TTC549 (cell line): Measurements from ENCODE around the gene MTLN.
"Not testable (repeated sequence)": the region's sequence is repeated elsewhere in the genome, so short reads cannot be mapped to it uniquely, and the experiment has no call there.

ENCODE experiments used
- FAIRE-seq: peaks from 2 replicates; lab custom pipeline; 2012; peaks lifted over from hg19 to GRCh38; lab: Jason Lieb, UNC

Gene MTLN

GRCh38 chr2:110211938-110212858 is at the start of gene MTLN:
Gene MTLN (minus strand): TSS chr2:110212547. CDS start chr2:110212525, 22 bp downstream.
- no peak for FAIRE-seq

GRCh38 chr2:110261910-110262309 is 49.6 kb upstream of the MTLN start:
- FAIRE-seq = not testable (repeated sequence)

DNA sequence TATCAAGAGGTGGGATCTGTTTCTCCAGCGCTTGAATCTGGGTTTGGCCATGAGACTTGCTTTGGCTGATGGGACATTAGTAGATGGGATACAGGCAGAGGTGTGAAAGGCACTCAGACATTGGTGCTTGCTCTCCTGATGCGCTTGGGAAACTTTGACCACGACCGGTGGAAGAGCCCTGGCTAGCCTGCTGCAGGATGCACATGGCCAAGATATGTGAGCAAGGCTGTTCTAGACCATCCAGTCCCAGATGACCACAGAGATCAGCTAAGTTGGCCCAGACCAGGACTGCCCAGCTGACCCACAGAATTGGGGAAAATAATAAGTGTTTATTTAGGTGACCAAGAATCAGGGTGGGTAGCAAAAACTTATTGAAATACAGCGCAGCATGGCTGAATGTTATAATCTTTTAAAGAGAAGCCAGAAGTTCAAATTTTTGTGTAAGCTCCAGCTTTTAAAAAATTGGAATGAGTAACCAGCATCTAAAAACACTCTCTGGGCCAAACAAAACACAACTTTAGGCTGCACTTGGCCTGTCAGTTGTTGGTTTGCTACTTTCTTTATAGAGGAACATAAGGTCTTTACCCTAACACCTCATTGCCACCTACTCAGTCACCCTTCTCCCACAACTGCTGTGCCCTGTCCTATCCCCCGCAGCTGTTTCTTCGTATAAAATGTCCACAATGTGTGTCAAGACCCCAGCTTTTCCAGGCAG is 35.9 kb upstream of the MTLN start:
- not testable (repeated sequence) for FAIRE-seq

- FAIRE-seq = not testable (repeated sequence)
These were observed 33.4 kb upstream of the MTLN start for GRCh38 chr2:110245488-110246435.

GRCh38 chr2:110243283-110243682 is 30.9 kb upstream of the MTLN start:
- not testable (repeated sequence) for FAIRE-seq

GRCh38 chr2:110234514-110234913 is 22.2 kb upstream of the MTLN start:
- not testable (repeated sequence) for FAIRE-seq

DNA sequence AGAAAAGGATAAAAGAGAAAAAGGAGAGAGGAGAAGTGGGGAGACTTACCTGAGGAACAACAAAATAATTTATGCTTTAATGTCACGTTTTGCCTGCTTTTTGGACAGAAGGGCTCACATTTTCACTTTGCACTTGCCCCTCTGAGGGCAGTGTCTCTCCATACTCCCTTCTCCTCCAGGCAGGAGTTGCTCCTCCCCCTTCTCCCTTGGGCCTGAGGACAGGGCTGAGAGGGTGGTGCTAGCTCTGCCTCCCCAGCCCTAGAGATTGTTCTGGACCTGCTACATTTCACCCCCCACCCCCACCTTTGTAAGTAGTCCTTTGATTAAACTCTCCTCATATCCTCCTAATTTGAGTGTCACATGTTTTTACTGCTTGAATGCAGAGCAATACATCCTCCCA is 17.5 kb upstream of the MTLN start:
- FAIRE-seq = not testable (repeated sequence)

DNA sequence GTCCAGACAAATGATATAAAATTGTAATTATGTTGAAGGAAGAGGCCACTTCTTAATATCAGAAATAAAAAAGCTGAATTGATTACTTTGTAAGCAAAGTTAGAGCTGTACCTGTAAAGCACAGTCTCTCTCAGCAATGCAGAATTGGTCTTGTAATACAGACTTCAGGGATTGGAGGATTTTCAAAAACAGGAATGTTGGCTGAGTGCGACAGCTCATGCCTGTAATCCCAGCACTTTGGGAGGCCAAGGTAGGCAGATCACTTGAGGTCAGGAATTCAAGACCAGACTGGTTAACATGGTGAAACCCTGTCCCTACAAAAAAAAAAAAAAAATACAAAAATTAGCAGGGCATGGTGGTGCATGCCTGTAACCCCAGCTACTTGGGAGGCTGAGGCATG is 10.3 kb upstream of the MTLN start:
- FAIRE-seq = not testable (repeated sequence)

- no peak for FAIRE-seq
These were observed 9.6 kb upstream of the MTLN start for GRCh38 chr2:110221938-110222337.

- no peak for FAIRE-seq
These were observed 7.8 kb upstream of the MTLN start for GRCh38 chr2:110220190-110220564.

DNA sequence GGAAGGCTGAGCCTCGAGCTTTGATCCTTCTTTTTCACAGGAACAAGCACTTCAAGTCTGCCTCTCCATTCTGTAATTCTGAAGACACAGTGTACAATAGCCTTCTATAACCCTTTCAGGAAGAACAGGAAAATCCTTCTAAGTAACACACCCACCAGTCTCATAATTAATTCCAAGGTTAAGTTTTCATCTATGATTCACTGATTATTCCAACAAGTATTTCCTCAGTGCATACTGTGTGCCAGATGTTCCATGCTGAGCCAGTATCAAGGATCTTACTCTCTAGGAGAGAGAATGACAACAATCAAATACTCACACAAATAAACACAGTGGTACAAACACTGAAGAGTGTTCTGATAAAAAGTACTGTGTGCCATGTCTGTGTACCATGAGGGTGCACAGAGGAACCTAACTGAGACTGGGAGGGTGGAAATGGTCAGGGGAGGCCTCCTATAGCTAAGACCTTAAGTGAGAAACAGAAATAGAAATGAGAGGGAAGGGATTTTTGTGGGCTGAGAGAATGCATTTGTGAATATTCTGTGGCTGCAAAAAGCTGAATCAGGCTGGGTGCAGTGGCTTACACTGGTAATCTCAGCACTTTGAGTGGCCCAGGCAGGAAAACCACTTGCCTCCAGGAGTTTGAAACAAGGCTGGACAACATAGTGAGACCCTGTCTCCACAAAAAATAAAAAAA is 7.3 kb upstream of the MTLN start:
- no peak for FAIRE-seq

GRCh38 chr2:110218889-110219288 is 6.5 kb upstream of the MTLN start:
- FAIRE-seq = not testable (repeated sequence)

- FAIRE-seq = no peak
These were observed 4.5 kb upstream of the MTLN start for GRCh38 chr2:110216803-110217202.

DNA sequence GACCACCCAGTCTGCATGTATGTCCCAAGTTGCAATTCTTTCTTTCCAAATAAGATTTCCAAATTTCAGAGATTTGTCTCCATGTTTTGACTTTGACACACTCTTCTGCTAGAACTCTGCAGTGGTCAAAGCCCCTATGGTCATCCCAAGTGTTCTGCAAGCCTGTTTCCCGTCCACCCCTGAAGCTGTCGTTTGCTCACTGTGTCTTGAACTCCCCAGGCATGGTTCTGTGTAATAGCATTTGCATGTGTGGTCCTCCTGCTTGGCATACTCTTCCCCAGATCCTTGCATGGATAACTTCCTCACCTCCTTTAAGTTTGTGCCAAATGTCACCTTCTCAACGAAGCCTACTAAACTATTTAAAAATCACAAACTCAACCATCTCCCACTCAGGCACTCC is 3.9 kb upstream of the MTLN start:
- no peak for FAIRE-seq

GRCh38 chr2:110215566-110216158 is 3.3 kb upstream of the MTLN start:
- FAIRE-seq = no peak

DNA sequence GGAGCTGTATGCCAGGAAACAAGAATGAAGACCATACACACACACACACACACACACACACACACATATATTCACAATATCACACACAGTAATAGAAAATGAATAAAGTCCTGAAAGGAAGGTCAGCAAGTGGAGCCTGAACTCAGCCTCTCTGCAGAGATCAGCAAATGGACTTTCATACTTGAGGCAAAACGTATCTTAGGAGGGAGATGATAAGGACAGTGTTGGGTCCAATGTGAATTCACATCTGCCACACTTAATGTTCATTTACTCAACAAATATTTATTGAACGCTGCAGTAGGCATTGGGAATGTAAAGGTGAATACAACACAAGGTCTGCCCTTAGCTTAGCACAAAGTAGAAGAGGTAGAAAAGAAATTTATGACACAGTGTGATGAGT is 2.7 kb upstream of the MTLN start:
- FAIRE-seq = no peak

- FAIRE-seq = not testable (repeated sequence)
These were observed 1.2 kb upstream of the MTLN start for GRCh38 chr2:110213522-110213921.

- no peak for FAIRE-seq
These were observed 6.5 kb downstream of the MTLN start for GRCh38 chr2:110205660-110206455.

- FAIRE-seq = no peak
These were observed 7.7 kb downstream of the MTLN start, which contains the start of gene NPHP1 for GRCh38 chr2:110204408-110205385. Gene NPHP1 (minus strand): TSS chr2:110205013. CDS start chr2:110204968, 45 bp downstream.
